OCI-M2 (cell line): ENCODE data around the gene KPNA1.

ENCODE experiments used
- DNase-seq: peaks from one replicate; lab custom pipeline; 2025; ENCODE audit not compliant: unreplicated experiment; lab: John Stamatoyannopoulos, UW

Gene KPNA1

DNA sequence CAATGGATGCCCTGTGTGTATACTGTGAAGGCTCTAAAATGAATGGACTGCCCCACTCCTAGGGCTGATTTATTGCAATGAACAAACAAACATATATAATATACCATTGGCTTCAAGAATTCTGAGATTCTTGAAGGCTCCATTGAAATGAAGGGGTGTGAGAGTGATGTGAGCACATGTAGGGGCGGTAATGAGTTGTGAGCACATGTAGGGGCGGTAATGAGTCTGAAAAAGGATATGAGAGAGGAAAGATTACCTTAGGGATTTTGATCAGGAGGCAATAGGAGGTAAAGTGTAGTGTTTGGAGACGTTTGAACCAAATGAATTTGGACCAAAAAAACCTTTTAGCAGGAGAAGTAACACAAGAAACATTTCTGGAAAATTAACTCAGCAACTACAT is 127.0 kb downstream of the KPNA1 start:
- DNase-seq: no peak

- peak; percentile 49 for DNase-seq
Observed at GRCh38 chr3:122383771-122384697, 130.7 kb downstream of the KPNA1 start, which contains the start of gene FAM162A. FAM162A (plus strand) TSS chr3:122384182; CDS start chr3:122384266, 84 bp downstream.

GRCh38 chr3:122382888-122383666 is 131.7 kb downstream of the KPNA1 start, which contains the start of gene MIX23:
MIX23 (minus strand) TSS chr3:122383231; CDS start chr3:122383224, 7 bp downstream.
- peak; percentile 77 for DNase-seq

GRCh38 chr3:122377975-122378374 is 136.8 kb downstream of the KPNA1 start:
- DNase-seq: no peak

DNA sequence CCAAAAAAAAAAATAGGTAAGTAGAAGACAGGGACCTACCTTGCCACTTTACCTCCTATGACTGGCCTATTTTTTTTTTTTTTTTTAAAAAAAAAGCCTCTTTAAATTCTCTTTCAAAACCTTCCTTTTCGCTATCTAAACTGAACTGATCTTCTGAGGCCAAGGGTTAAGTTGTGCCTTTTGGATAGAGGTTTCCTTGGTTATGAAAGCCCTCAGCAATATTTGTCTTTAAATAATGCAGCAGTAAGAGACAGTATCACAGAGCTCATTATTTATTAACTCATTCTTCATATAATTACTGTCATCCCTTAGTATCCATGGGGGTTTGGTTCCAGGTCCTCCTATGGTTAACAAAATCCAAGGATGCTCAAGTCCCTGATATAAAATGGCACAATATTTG is 140.7 kb downstream of the KPNA1 start:
- no peak for DNase-seq
